ENCODE data around the gene DNMT3A.

DNMT3A gene

DNA sequence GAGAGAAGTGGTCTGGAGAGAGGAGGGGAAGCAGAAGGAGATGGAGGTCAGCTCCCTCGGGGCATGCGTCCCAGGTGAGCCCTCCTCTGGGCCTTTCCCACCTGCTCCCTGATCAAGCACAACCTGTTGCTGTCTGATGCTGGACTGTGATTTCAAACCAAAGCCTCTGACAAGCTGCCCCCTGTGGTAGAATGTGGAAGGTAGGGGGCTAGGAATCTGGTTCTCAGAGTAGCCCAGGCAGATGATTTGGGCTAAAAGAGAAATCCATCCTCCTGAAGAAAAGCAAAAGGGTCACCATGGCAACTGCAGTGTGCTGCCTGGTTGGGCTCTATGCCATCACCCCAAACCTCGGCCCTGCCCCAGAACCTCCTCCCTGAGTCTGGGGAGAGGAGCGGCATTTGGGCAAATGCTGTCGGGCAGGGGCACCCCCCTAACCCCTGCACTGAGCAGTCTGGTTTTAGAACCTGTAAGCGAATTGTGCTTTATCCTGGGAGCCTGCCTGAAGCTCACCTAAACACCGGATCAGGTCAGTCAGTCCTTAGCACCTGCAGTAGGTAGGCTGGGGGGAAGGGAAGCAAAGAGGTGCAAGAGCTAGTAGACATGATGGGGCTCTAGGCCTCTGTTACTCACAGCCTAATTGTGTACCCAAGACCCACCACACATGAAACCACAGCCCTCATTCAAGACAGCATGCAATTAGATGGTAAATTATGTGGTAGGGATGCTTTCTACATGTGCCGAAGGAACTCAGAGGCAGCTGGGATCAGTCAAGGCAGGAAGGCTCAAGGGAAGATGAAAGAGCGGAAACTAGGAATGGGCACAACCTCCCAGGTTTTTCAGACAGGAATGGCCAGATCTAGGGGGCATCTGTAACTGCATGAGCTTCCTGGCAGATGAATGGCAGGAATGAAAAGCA is 83.5 kb downstream of the DNMT3A start:
- no peak for DNase-seq (ENCODE audit: low read depth in 2 of 2)
- H3K4me3 ChIP-seq (replicated peaks in 1 of 2; ENCODE audit: low read depth in 2 of 2, low read length in 2 of 2), result no peak overlapping the region
- TF ChIP-seq, protein P1, sequence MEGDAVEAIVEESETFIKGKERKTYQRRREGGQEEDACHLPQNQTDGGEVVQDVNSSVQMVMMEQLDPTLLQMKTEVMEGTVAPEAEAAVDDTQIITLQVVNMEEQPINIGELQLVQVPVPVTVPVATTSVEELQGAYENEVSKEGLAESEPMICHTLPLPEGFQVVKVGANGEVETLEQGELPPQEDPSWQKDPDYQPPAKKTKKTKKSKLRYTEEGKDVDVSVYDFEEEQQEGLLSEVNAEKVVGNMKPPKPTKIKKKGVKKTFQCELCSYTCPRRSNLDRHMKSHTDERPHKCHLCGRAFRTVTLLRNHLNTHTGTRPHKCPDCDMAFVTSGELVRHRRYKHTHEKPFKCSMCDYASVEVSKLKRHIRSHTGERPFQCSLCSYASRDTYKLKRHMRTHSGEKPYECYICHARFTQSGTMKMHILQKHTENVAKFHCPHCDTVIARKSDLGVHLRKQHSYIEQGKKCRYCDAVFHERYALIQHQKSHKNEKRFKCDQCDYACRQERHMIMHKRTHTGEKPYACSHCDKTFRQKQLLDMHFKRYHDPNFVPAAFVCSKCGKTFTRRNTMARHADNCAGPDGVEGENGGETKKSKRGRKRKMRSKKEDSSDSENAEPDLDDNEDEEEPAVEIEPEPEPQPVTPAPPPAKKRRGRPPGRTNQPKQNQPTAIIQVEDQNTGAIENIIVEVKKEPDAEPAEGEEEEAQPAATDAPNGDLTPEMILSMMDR (IDR thresholded peaks at IDR 0.05; ENCODE audit: low read depth, low read length), result no peak

DNA sequence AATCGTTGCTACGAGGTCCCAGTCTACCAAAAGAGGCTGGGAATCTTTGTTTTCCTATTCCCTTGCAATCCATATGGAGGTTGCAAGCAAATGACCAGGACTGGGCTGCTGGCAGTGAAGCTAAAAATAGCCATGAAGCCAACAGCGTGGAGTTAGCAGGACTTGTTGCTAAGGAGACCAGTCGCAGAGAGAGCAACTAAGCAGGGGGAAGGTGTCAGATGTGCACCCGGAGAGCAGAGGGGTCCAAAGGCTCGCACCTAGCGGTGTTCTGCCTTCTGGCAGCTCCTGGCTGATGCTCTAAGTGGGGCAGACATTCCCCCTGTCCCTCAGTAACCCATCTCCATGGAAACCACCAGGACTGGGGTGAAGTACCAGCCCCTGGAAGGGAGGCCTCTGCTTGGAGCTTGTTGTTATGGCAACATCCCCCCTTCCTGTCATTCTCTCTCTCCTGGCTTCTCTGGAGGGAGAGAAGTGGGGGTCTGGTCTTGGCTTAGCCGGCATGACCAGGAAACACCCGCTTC is 84.6 kb downstream of the DNMT3A start:
- DNase-seq (ENCODE audit: low read depth in 2 of 2), result peak; percentile 19 to 68
- TF ChIP-seq, protein P1 (IDR thresholded peaks at IDR 0.05; ENCODE audit: low read depth, low read length), result no peak
- no peak overlapping the region for H3K4me3 ChIP-seq (replicated peaks in 1 of 2; ENCODE audit: low read depth in 2 of 2, low read length in 2 of 2)

DNA sequence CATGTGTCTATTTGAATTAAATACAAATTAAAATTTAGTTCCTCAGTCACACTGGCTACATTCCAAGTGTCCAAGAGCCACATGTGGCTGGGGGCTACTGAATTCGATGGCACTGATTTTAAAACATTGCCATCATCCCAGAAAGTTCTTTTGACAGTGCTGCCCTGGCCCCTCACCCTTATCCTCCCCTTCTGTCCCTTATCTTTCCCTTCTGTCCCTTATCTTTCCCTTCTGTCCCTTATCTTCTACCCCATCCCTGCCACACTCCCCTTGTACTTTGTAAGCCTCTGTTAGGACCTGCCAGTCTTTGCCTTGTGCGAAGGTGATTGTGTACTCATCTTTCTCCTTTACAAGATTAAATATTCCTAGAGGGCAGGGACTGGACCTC is 85.2 kb downstream of the DNMT3A start:
- DNase-seq (ENCODE audit: low read depth in 2 of 2), result no peak
- TF ChIP-seq, protein P1 (IDR thresholded peaks at IDR 0.05; ENCODE audit: low read depth, low read length), result no peak
- no peak overlapping the region for H3K4me3 ChIP-seq (replicated peaks in 1 of 2; ENCODE audit: low read depth in 2 of 2, low read length in 2 of 2)

DNA sequence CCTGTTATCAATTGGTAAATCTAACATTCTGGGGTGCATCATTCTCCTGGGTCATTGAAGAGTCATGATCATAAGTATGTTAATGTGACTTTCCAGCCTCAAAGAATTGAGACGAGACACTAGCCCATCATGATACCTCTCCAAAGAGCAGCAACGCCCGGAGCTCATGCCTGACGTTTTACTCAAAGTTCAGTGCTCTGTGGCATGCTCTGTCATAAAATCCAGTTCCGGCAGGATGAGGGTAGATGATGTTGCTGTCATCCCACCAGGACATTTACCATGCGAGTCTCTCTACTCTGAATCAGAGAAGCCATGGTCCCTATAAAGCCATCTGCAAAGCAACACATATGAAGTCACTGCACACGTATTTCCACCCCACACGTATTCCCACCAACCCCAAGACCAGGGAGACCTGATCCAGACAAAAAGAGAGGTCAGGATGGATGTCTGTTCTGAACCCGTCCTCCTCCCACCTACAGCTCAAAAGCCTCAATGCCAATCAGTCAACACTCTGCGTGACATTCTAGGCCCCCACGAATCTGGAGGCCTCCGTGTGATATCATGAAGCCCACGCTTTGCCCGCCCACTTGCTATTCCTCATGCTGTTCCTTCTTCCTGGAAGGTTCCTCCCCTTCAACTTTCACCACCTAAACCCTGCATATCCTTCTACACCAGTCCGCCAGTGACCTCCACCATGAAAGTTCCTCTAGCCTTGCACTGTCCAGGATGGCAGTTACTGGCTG is 85.8 kb downstream of the DNMT3A start:
- DNase-seq (ENCODE audit: low read depth in 2 of 2), result no peak
- TF ChIP-seq, protein P1 (IDR thresholded peaks at IDR 0.05; ENCODE audit: low read depth, low read length), result no peak
- H3K4me3 ChIP-seq (replicated peaks in 1 of 2; ENCODE audit: low read depth in 2 of 2, low read length in 2 of 2), result no peak overlapping the region

DNA sequence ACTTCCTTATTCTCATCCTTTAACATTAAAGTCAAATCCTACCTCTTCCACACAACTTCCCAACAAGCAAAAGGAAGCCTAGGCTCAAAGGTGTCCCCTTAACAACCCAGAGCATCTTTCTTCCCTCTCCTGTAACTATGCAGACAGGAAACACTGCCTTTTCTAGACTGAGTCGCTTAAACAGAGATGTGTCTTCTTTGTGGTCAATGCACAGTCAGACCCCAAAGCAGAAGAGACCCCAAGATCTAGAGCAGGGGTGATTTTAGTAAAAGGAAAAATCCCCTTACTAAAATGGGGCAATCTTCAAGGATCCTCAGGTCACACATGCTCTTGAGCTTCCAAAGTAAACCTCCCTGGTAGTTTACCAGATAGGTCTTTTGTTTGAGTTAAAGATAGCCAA is 86.8 kb downstream of the DNMT3A start:
- TF ChIP-seq, protein P1 (IDR thresholded peaks at IDR 0.05; ENCODE audit: low read depth, low read length), result no peak
- no peak overlapping the region for H3K4me3 ChIP-seq (replicated peaks in 1 of 2; ENCODE audit: low read depth in 2 of 2, low read length in 2 of 2)
- DNase-seq (ENCODE audit: low read depth in 2 of 2), result no peak

DNA sequence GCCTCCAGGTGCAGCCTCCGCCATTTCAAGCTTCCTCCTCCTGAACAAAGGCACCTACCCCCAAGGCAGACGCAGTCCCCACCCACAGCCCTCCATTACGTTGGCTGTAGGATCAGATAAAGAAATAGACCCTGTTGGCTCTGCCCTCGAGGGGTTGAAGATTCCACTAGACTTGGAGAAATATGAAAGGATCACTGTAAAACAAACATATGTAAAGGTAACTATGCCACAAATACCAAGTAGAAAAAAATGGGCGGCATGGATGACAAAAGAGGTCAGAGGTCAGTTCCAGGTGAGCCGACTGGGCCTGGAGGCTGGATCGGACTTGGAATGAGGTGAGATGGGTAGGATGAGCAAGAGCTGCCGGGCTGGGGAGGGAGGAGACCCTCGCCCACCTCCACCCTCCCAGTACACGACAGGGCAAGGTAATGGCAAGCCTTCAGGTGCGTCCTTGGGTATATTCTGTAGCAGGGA is 88.5 kb downstream of the DNMT3A start:
- TF ChIP-seq, protein P1 (IDR thresholded peaks at IDR 0.05; ENCODE audit: low read depth, low read length), result no peak
- H3K4me3 ChIP-seq (replicated peaks in 1 of 2; ENCODE audit: low read depth in 2 of 2, low read length in 2 of 2), result no peak overlapping the region
- no peak for DNase-seq (ENCODE audit: low read depth in 2 of 2)
